ENCODE results near the gene EEF1AKMT3. TPM values are rescaled to one million over a fixed set of nuclear protein-coding genes. Genes with fewer than 3 reads are reported as not detected.

EEF1AKMT3 gene
- polyA plus RNA-seq, 1 donor (not counting 4 experiments of a cell fraction or from before 2014, with no cell fraction given): 7.7 TPM

DNA sequence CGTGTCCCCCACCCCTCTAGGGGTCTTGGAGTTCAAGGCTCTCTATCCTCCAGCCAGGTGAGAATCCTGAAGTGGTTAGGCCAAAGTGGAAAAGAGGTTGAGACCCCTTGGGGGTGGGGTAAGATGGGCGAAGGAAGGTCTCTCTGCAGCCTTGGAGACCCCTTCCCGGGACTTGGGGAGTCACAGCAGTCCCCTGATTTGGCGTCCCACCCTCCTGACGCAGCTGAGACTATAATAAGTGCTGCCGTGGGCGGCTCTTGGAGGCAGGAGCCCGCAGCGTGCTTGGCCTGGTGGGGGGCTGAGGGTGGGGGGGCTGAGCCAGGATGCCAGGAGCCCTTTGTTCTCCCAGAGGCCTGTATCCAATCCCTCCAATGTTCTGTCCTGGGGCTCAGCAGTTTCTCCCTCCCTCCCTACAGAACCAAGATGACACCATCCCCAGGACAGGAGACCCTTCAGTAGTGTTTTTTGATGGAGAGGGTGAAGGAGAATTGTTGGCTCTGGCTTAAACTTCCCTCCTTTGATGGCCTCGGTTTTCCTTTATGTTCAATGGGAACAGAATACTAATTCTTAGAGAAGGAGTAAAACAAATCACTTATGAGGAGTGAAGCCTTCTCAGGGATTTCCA, 32.4 kb upstream of the EEF1AKMT3 start:
- no peaks in the 10 kb centered on the region for H3K9me3 ChIP-seq (ENCODE audit: control insufficient read depth, low read depth, low read length)
- no peak overlapping the region for H3K4me3 ChIP-seq (ENCODE audit: control insufficient read depth in 2 of 3, extremely low read depth in 1 of 3, insufficient read depth in 2 of 3, low read depth in 1 of 3, low read length in 3 of 3)
- H3K27me3 ChIP-seq (ENCODE audit: control insufficient read depth, extremely low read depth, insufficient read depth, low read length): peaks cover 53% of the 10 kb centered on the region
- DNase-seq (ENCODE audit: low read depth, low spot score) (no peak), FAIRE-seq (no peak)
- H3K36me3 ChIP-seq (ENCODE audit: control insufficient read depth in 2 of 2, extremely low read depth in 1 of 2, insufficient read depth in 2 of 2, low read length in 2 of 2): no peaks in the 10 kb centered on the region
- H3K9me1 ChIP-seq (ENCODE audit: control insufficient read depth, extremely low read depth, insufficient read depth, low read length): no peaks in the 10 kb centered on the region
- TF ChIP-seq EZH2 (IDR thresholded peaks at IDR 0.05; ENCODE audit: low read length): no peak
- TF ChIP-seq, protein P1, sequence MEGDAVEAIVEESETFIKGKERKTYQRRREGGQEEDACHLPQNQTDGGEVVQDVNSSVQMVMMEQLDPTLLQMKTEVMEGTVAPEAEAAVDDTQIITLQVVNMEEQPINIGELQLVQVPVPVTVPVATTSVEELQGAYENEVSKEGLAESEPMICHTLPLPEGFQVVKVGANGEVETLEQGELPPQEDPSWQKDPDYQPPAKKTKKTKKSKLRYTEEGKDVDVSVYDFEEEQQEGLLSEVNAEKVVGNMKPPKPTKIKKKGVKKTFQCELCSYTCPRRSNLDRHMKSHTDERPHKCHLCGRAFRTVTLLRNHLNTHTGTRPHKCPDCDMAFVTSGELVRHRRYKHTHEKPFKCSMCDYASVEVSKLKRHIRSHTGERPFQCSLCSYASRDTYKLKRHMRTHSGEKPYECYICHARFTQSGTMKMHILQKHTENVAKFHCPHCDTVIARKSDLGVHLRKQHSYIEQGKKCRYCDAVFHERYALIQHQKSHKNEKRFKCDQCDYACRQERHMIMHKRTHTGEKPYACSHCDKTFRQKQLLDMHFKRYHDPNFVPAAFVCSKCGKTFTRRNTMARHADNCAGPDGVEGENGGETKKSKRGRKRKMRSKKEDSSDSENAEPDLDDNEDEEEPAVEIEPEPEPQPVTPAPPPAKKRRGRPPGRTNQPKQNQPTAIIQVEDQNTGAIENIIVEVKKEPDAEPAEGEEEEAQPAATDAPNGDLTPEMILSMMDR (optimal IDR thresholded peaks at IDR 0.05 in 1 of 3, IDR thresholded peaks at IDR 0.05 in 1 of 3, conservative IDR thresholded peaks at IDR 0.05 in 1 of 3; ENCODE audit: extremely low read depth in 1 of 3, insufficient read depth in 2 of 3, low read length in 3 of 3): no peak
- H3K4me2 ChIP-seq (ENCODE audit: control insufficient read depth, extremely low read depth, insufficient read depth, low read depth, low read length): no peak overlapping the region
- dilution Hi-C loops (cut with MboI; ENCODE audit: extremely low pct_ligation_motif_present, low sequenced_read_pairs): loop anchor here (25.0 kb wide), 1 partner anchor 153 kb away; the partner anchor contains the start of gene PIP4K2C
- H3K9ac ChIP-seq (ENCODE audit: control insufficient read depth, extremely low read depth, insufficient read depth, low read length): no peak overlapping the region
- peaks cover 2% of the 10 kb centered on the region for H3K79me2 ChIP-seq (ENCODE audit: control insufficient read depth, insufficient read depth, low read length)
- no peaks in the 10 kb centered on the region for H4K20me1 ChIP-seq (ENCODE audit: control insufficient read depth, extremely low read depth, insufficient read depth, low read length)
- peaks cover 16% of the 10 kb centered on the region for H3K4me1 ChIP-seq (ENCODE audit: control insufficient read depth, extremely low read depth, insufficient read depth, low read length)
- no peak overlapping the region for H3K27ac ChIP-seq (ENCODE audit: control insufficient read depth, insufficient read depth, low read length)
- H2AFZ ChIP-seq (ENCODE audit: control insufficient read depth, low read length): no peak overlapping the region

DNA sequence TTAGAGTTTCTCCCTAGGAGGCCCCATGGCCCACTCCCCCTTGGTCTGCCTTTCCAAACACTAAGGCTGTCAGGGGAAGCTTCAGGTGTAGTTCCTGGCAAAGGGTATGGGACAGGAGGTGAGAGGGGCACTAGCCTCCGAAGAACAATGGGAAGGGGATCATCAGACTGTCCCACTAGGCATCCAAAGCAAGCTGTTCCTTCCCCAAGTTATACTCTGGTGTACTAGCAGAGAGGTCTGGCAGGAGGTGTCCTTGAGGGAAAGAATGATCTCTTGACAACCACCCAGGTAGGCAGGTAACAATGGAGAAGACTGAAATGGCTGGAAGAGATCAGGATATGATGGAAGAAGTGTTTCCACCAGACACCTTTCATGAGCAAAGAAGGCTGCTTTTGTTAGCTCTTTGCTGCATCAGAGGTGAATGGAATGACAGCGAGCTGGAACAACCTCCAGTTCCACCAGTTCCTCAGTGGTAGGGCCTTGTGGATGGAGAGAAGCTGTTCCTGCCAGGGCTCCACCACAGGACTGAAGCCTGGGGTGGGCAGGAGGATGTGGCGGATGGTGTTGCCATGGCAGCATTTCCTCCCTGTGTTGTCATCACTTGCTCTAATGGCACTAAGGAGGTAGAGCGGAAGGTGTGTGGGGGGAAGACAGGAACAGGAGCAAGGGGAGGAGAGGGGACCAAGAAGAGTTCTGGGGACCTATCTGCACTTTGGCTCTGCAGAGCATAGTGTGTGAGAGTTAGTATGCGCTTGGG, 31.6 kb upstream of the EEF1AKMT3 start:
- H3K9me3 ChIP-seq (ENCODE audit: control insufficient read depth, low read depth, low read length): no peaks in the 10 kb centered on the region
- H3K9ac ChIP-seq (ENCODE audit: control insufficient read depth, extremely low read depth, insufficient read depth, low read length): no peak overlapping the region
- no peaks in the 10 kb centered on the region for H3K9me1 ChIP-seq (ENCODE audit: control insufficient read depth, extremely low read depth, insufficient read depth, low read length)
- H3K36me3 ChIP-seq (ENCODE audit: control insufficient read depth in 2 of 2, extremely low read depth in 1 of 2, insufficient read depth in 2 of 2, low read length in 2 of 2): no peaks in the 10 kb centered on the region
- dilution Hi-C loops (cut with MboI; ENCODE audit: extremely low pct_ligation_motif_present, low sequenced_read_pairs): loop anchor here (25.0 kb wide), 1 partner anchor 154 kb away; the partner anchor contains the start of gene PIP4K2C
- H3K27me3 ChIP-seq (ENCODE audit: control insufficient read depth, extremely low read depth, insufficient read depth, low read length): peaks cover 45% of the 10 kb centered on the region
- H3K4me1 ChIP-seq (ENCODE audit: control insufficient read depth, extremely low read depth, insufficient read depth, low read length): peaks cover 20% of the 10 kb centered on the region
- H3K4me2 ChIP-seq (ENCODE audit: control insufficient read depth, extremely low read depth, insufficient read depth, low read depth, low read length): no peak overlapping the region
- DNase-seq (ENCODE audit: low read depth, low spot score): no peak
- TF ChIP-seq EZH2 (IDR thresholded peaks at IDR 0.05; ENCODE audit: low read length): no peak
- TF ChIP-seq, protein P1 (optimal IDR thresholded peaks at IDR 0.05 in 1 of 3, IDR thresholded peaks at IDR 0.05 in 1 of 3, conservative IDR thresholded peaks at IDR 0.05 in 1 of 3; ENCODE audit: extremely low read depth in 1 of 3, insufficient read depth in 2 of 3, low read length in 3 of 3): no peak
- H3K4me3 ChIP-seq (ENCODE audit: control insufficient read depth in 2 of 3, extremely low read depth in 1 of 3, insufficient read depth in 2 of 3, low read depth in 1 of 3, low read length in 3 of 3): no peak overlapping the region
- no peaks in the 10 kb centered on the region for H4K20me1 ChIP-seq (ENCODE audit: control insufficient read depth, extremely low read depth, insufficient read depth, low read length)
- FAIRE-seq: no peak
- H2AFZ ChIP-seq (ENCODE audit: control insufficient read depth, low read length): no peak overlapping the region
- no peak overlapping the region for H3K27ac ChIP-seq (ENCODE audit: control insufficient read depth, insufficient read depth, low read length)
- peaks cover 9% of the 10 kb centered on the region for H3K79me2 ChIP-seq (ENCODE audit: control insufficient read depth, insufficient read depth, low read length)
